Testis (tissue), 2 donors: ENCODE data around the gene SUPT3H.

Experiments used
- CTCF ChIP-seq, 3 experiments: fragments of 450-650 bp in 2 of 3; fragments of 200-600 bp in 1 of 3; sonication (generic) in 1 of 3; IDR thresholded peaks; one replicate each; pipeline ENCODE4 v1.5.1; 2016 to 2019; ENCODE audit warnings: antibody characterized with exemption in 3 of 3, mild to moderate bottlenecking in 2 of 3, moderate library complexity in 1 of 3
- POLR2A ChIP-seq: fragments of 450-650 bp; IDR thresholded peaks from one replicate; pipeline ENCODE4 v1.6.1; 2017; ENCODE audit warnings: antibody characterized with exemption, mild to moderate bottlenecking, moderate library complexity

- no peak for TF ChIP-seq CTCF (IDR thresholded peaks at IDR 0.05)
- no peak for TF ChIP-seq POLR2A
Observed at GRCh38 chr6:45073771-45074170, 304.0 kb downstream of the SUPT3H start.
